OCI-LY1 (cell line): ENCODE measurements around the gene MAGI2.

ENCODE experiments used
- H2AFZ ChIP-seq: fragments of 200-600 bp; sonication (generic), shearing (Covaris generic); 2 replicates; pipeline ENCODE4 v1.6.0; 2014; ENCODE audit warnings: antibody characterized with exemption, mild to moderate bottlenecking, low read length
- H3F3A ChIP-seq: fragments of 200-600 bp; sonication (generic), shearing (Covaris generic); 2 replicates; pipeline ENCODE4 v1.6.0; 2014; ENCODE audit warnings: mild to moderate bottlenecking, antibody characterized with exemption, low read length, moderate library complexity; ENCODE audit not compliant: insufficient read depth
- H3K27ac ChIP-seq: fragments of 200-600 bp; sonication (generic); 2 replicates; pipeline ENCODE4 v1.5.1; 2014; ENCODE audit warnings: low read length, mixed run types, mild to moderate bottlenecking, low read depth; ENCODE audit not compliant: poor library complexity, severe bottlenecking
- H3K27me3 ChIP-seq: fragments of 200-600 bp; sonication (generic); 2 replicates; pipeline ENCODE4 v1.6.0; 2014; ENCODE audit warnings: antibody characterized with exemption, mild to moderate bottlenecking, low read length, moderate library complexity; ENCODE audit not compliant: insufficient read depth
- H3K36me3 ChIP-seq: fragments of 200-600 bp; sonication (generic); 2 replicates; pipeline ENCODE4 v1.6.1; 2014; ENCODE audit warnings: mild to moderate bottlenecking, antibody characterized with exemption, low read length, moderate library complexity, mixed read lengths; ENCODE audit not compliant: insufficient read depth
- H3K4me1 ChIP-seq: fragments of 200-600 bp; sonication (generic); 2 replicates; pipeline ENCODE4 v1.5.1; 2014; ENCODE audit warnings: mild to moderate bottlenecking, low read length, moderate library complexity; ENCODE audit not compliant: insufficient read depth, severe bottlenecking
- H3K4me2 ChIP-seq: fragments of 200-600 bp; sonication (generic), shearing (Covaris generic); 2 replicates; pipeline ENCODE4 v1.6.1; 2014; ENCODE audit warnings: low read length
- H3K4me3 ChIP-seq: fragments of 200-600 bp; sonication (generic); 2 replicates; pipeline ENCODE4 v1.5.1; 2014; ENCODE audit warnings: low read length, low read depth, mild to moderate bottlenecking, mixed read lengths; ENCODE audit not compliant: poor library complexity, severe bottlenecking
- H3K79me2 ChIP-seq: fragments of 200-600 bp; shearing (Covaris generic); 2 replicates; pipeline ENCODE4 v1.6.1; 2016; ENCODE audit warnings: mixed run types, low read length, mixed read lengths; ENCODE audit not compliant: insufficient read depth
- H3K9ac ChIP-seq: fragments of 200-600 bp; sonication (generic), shearing (Covaris generic); 2 replicates; pipeline ENCODE4 v1.6.1; 2014; ENCODE audit warnings: mild to moderate bottlenecking, low read length, mixed read lengths
- H3K9me2 ChIP-seq: fragments of 200-600 bp; sonication (generic), shearing (Covaris generic); 2 replicates; pipeline ENCODE4 v1.6.1; 2014; ENCODE audit warnings: low read depth, mild to moderate bottlenecking, low read length, mixed read lengths
- H3K9me3 ChIP-seq: fragments of 200-600 bp; shearing (Covaris generic); 2 replicates; pipeline ENCODE4 v1.6.1; 2014; ENCODE audit warnings: low read length, mixed read lengths
- H4K20me1 ChIP-seq: fragments of 200-600 bp; sonication (generic), shearing (Covaris generic); 2 replicates; pipeline ENCODE4 v1.6.0; 2016; ENCODE audit warnings: mild to moderate bottlenecking, low read length; ENCODE audit not compliant: insufficient read depth
- EZH2 ChIP-seq: fragments of 200-600 bp; sonication (generic), shearing (Covaris generic); IDR thresholded peaks from 2 replicates; pipeline ENCODE4 v1.8.0; 2017; ENCODE audit warnings: borderline replicate concordance, mixed run types, mild to moderate bottlenecking, antibody characterized with exemption, low read length, moderate library complexity, mixed read lengths
- TF ChIP-seq, protein P1 (sequence below): fragments of 200-600 bp; sonication (generic), shearing (Covaris generic); IDR thresholded peaks from 2 replicates; pipeline ENCODE4 v1.5.1; 2017; ENCODE audit warnings: mild to moderate bottlenecking, antibody characterized with exemption, low read length, moderate library complexity, mixed read lengths

MAGI2 gene

DNA sequence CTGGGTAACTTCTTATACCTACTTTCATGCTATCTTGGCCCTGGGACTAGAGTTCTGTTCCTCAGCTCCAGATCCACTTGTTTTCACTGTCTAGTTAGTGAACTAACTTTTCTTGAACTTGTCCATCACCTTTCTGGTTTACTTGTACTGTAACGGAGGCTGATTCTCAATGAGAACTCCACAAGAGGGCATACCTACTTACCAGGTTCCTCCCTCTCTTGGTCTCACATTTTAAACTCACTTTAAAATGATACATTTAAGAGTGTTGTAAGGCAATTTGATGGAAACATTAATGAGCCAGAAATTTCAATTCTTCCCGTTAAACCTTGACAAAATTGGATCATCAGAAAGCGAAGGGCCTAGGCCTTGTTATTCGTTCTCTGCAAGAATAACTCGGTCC, 111.6 kb downstream of the MAGI2 start:
- Histone ChIP-seq H3F3A (no peaks in the 10 kb centered on the region), H3K4me3 (no peak overlapping the region), H3K9me2 (no peaks in the 10 kb centered on the region), H2AFZ (no peak overlapping the region), H3K79me2 (no peaks in the 10 kb centered on the region), H3K9me3 (no peaks in the 10 kb centered on the region), H3K27me3 (no peaks in the 10 kb centered on the region), H3K4me1 (no peaks in the 10 kb centered on the region), H3K27ac (no peak overlapping the region), H3K36me3 (no peaks in the 10 kb centered on the region), H4K20me1 (no peaks in the 10 kb centered on the region), H3K4me2 (no peak overlapping the region), H3K9ac (no peak overlapping the region)
- TF ChIP-seq, protein P1, sequence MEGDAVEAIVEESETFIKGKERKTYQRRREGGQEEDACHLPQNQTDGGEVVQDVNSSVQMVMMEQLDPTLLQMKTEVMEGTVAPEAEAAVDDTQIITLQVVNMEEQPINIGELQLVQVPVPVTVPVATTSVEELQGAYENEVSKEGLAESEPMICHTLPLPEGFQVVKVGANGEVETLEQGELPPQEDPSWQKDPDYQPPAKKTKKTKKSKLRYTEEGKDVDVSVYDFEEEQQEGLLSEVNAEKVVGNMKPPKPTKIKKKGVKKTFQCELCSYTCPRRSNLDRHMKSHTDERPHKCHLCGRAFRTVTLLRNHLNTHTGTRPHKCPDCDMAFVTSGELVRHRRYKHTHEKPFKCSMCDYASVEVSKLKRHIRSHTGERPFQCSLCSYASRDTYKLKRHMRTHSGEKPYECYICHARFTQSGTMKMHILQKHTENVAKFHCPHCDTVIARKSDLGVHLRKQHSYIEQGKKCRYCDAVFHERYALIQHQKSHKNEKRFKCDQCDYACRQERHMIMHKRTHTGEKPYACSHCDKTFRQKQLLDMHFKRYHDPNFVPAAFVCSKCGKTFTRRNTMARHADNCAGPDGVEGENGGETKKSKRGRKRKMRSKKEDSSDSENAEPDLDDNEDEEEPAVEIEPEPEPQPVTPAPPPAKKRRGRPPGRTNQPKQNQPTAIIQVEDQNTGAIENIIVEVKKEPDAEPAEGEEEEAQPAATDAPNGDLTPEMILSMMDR: no peak
- no peak for TF ChIP-seq EZH2

DNA sequence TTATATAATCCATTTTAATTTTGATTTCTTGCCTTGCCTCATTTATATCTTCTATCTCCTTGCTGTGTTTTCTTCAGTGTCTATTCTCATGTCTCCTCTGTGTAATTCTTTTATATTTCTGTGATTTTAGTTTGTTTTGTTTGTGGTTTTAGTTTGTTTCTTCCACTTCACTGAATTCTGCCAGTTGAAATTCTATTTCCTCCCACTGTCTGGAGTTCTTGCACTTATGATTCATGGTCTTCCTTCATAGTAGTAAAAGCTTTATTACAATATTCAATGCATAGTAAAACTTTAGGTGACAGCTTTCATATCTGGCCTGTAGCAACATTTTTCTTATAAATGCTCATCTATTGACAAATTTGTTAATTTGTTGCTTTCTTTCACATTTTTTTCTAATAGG, 113.3 kb downstream of the MAGI2 start:
- H3K79me2 ChIP-seq: no peaks in the 10 kb centered on the region
- H3F3A ChIP-seq: no peaks in the 10 kb centered on the region
- H3K27me3 ChIP-seq: no peaks in the 10 kb centered on the region
- H3K36me3 ChIP-seq: no peaks in the 10 kb centered on the region
- no peaks in the 10 kb centered on the region for H4K20me1 ChIP-seq
- TF ChIP-seq EZH2: no peak
- no peak overlapping the region for H3K27ac ChIP-seq
- H2AFZ ChIP-seq: no peak overlapping the region
- no peak overlapping the region for H3K4me2 ChIP-seq
- no peak overlapping the region for H3K4me3 ChIP-seq
- H3K9ac ChIP-seq: no peak overlapping the region
- H3K9me3 ChIP-seq: no peaks in the 10 kb centered on the region
- no peaks in the 10 kb centered on the region for H3K4me1 ChIP-seq
- no peaks in the 10 kb centered on the region for H3K9me2 ChIP-seq

- H3K27ac ChIP-seq: no peak overlapping the region
Measured at GRCh38 chr7:79339208-79339925, 114.1 kb downstream of the MAGI2 start.

More at GRCh38 chr7:79339208-79339925, 114.1 kb downstream of the MAGI2 start:
- H3K79me2 ChIP-seq: no peaks in the 10 kb centered on the region
- H3K4me2 ChIP-seq: no peak overlapping the region
- no peaks in the 10 kb centered on the region for H3F3A ChIP-seq
- no peaks in the 10 kb centered on the region for H3K9me2 ChIP-seq
- H3K4me3 ChIP-seq: no peak overlapping the region
- no peaks in the 10 kb centered on the region for H3K27me3 ChIP-seq
- TF ChIP-seq EZH2: no peak
- TF ChIP-seq, protein P1: no peak
- no peaks in the 10 kb centered on the region for H4K20me1 ChIP-seq
- H3K4me1 ChIP-seq: no peaks in the 10 kb centered on the region
- H3K36me3 ChIP-seq: no peaks in the 10 kb centered on the region
- no peak overlapping the region for H3K9ac ChIP-seq
- H3K9me3 ChIP-seq: no peaks in the 10 kb centered on the region
- no peak overlapping the region for H2AFZ ChIP-seq
